Lung (tissue), 12 donors: Measurements from ENCODE around the gene RRP1. TPM values are rescaled to one million over a fixed set of nuclear protein-coding genes. Genes with fewer than 3 reads are reported as not detected.

ENCODE experiments used
- ATAC-seq: fragments of 200-7000 bp; cut with Tn5 transposase; one replicate; pipeline ENCODE4 v1.9.1; 2020; ENCODE audit warnings: moderate number of reproducible peaks; ENCODE audit not compliant: insufficient read depth, low FRiP score
- DNase-seq, 3 donors: peaks; one replicate each; pipeline ENCODE4 v3.0.0-alpha.2; 2013 to 2017
- H3K27ac ChIP-seq, 2 donors: one replicate each; pipeline ENCODE4 v1.5.1; 2013; ENCODE audit warnings: mild to moderate bottlenecking in 2 of 2, moderate library complexity in 2 of 2, control low read depth in 1 of 2, inconsistent platforms in 1 of 2, low read depth in 1 of 2, low read length in 1 of 2
- H3K27me3 ChIP-seq, 3 donors: one replicate each; pipeline ENCODE4 v1.5.1; 2013; ENCODE audit warnings: low read length in 2 of 3; ENCODE audit not compliant: control insufficient read depth in 3 of 3, insufficient read depth in 3 of 3
- H3K36me3 ChIP-seq, 4 donors: one replicate each; pipeline ENCODE4 v1.5.1; 2013; ENCODE audit warnings: low read length in 4 of 4, mild to moderate bottlenecking in 1 of 4, moderate library complexity in 1 of 4; ENCODE audit not compliant: control insufficient read depth in 4 of 4, insufficient read depth in 4 of 4
- H3K4me1 ChIP-seq, 5 donors: one replicate each; pipeline ENCODE4 v1.5.1; 2013; ENCODE audit warnings: low read length in 5 of 5, mild to moderate bottlenecking in 2 of 5, moderate library complexity in 1 of 5; ENCODE audit not compliant: control insufficient read depth in 5 of 5, insufficient read depth in 5 of 5
- H3K4me3 ChIP-seq: one replicate; pipeline ENCODE4 v1.5.1; 2013; ENCODE audit warnings: mild to moderate bottlenecking, control low read depth, moderate library complexity
- H3K9ac ChIP-seq, 2 donors: one replicate each; pipeline ENCODE4 v1.5.1; 2013; ENCODE audit warnings: low read length in 2 of 2, control low read depth in 1 of 2; ENCODE audit not compliant: insufficient read depth in 1 of 2
- H3K9me3 ChIP-seq, 4 donors: one replicate each; pipeline ENCODE4 v1.5.1; 2013; ENCODE audit warnings: low read length in 3 of 4, mild to moderate bottlenecking in 1 of 4, moderate library complexity in 1 of 4; ENCODE audit not compliant: control insufficient read depth in 4 of 4, insufficient read depth in 3 of 4
- CTCF ChIP-seq: IDR thresholded peaks from 2 replicates; pipeline ENCODE4 v1.5.1; 2012; ENCODE audit warnings: mild to moderate bottlenecking; ENCODE audit errors: control extremely low read depth, extremely low read depth
- WGBS, 2 donors: extraction: QIAGEN DNeasy Blood & Tissue Kit; methylation state at CpG; one replicate each; pipeline ENCODE4 v1.1.7; 2013; 5-methylcytosine and 5-hydroxymethylcytosine counted together
- polyA plus RNA-seq, 2 donors: library from polyadenylated mRNA; stranded (reverse); fragments of 200-250 nt; gene quantifications; one replicate each; pipeline ENCODE4 v1.2.1, GENCODE V29; 2013
- total RNA-seq, 2 donors: library from RNA; depleted of rRNA in 1 of 2; stranded (reverse); fragments of >200 nt in 1 of 2; gene quantifications; one replicate each; pipeline ENCODE4 v1.2.1, GENCODE V29; 2014 to 2021
- donor health status: control.
- donor health status: control.
- donor health status: Bipolar disorder and iron deficiency.
- donor health status: healthy.
- donor health status: DM: yes; HTN: yes; CAD: no.

Gene RRP1
- total and polyA plus RNA-seq, 4 donors = 15.8 to 26.7 (median 19.5) TPM

- no peak overlapping the region for H3K9ac ChIP-seq
- ATAC-seq (no peak), DNase-seq (no peak)
- 65% methylated on average over 22 of the region's 22 CpGs for WGBS, 2 donors
- TF ChIP-seq CTCF = peak; percentile 16
- peaks cover 0 to 1% (median 0%) of the 10 kb centered on the region in 5 donors for H3K4me1 ChIP-seq
- H3K27ac ChIP-seq = no peak overlapping the region
- H3K4me3 ChIP-seq = no peak overlapping the region
- peaks cover 0 to 5% (median 1%) of the 10 kb centered on the region in 4 donors for H3K9me3 ChIP-seq
- peaks cover 0 to 4% (median 0%) of the 10 kb centered on the region in 3 donors for H3K27me3 ChIP-seq
- no peaks in the 10 kb centered on the region for H3K36me3 ChIP-seq
Observed at GRCh38 chr21:43829575-43830119, 40.3 kb downstream of the RRP1 start.

DNA sequence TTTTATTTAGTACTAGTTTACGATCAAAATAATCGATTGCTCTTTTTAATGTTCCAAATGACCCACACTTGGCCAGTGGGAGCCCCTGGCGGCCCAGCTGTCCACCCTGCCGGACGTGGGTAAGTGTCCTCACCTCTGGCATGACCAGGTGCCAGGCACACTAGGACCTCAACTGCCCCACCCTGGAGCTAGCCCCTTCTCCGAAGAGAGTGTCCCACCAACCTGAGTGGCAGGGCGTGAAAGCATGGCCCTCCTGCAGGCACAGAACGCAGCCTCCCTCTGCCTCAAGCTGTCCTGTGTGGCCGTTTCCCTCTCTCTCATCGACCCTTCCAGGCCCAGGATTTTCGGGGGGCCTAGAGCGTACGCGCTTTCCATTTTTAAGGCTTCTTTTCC, 42.8 kb downstream of the RRP1 start:
- ATAC-seq (no peak), DNase-seq (no peak)
- Histone ChIP-seq H3K4me3 (no peak overlapping the region), H3K27ac (no peak overlapping the region), H3K4me1 (peaks cover 0 to 2% (median 0%) of the 10 kb centered on the region in 5 donors), H3K36me3 (no peaks in the 10 kb centered on the region), H3K9me3 (peaks cover 0 to 5% (median 1%) of the 10 kb centered on the region in 4 donors), H3K27me3 (peaks cover 0 to 4% (median 0%) of the 10 kb centered on the region in 3 donors), H3K9ac (no peak overlapping the region)
- no peak for TF ChIP-seq CTCF
- 94 to 96% methylated on average over 14 of the region's 14 CpGs for WGBS, 2 donors

- TF ChIP-seq CTCF = no peak
- Histone ChIP-seq H3K4me3 (no peak overlapping the region), H3K9ac (no peak overlapping the region), H3K27ac (no peak overlapping the region), H3K36me3 (no peaks in the 10 kb centered on the region), H3K27me3 (peaks cover 0 to 4% (median 0%) of the 10 kb centered on the region in 3 donors), H3K9me3 (peaks cover 0 to 5% (median 1%) of the 10 kb centered on the region in 4 donors), H3K4me1 (peaks cover 0 to 2% (median 0%) of the 10 kb centered on the region in 5 donors)
- ATAC-seq = no peak
- WGBS, 2 donors = 90 to 92% methylated on average over 10 of the region's 10 CpGs
- no peak for DNase-seq
Observed at GRCh38 chr21:43832648-43833047, 43.3 kb downstream of the RRP1 start.
